Loucy (cell line): ENCODE data around the gene NSMCE1.

ENCODE experiments used
- H2AFZ ChIP-seq: fragments of 200-600 bp; sonication (generic); 2 replicates; pipeline ENCODE4 v1.6.0; 2016; ENCODE audit warnings: antibody characterized with exemption, mild to moderate bottlenecking, low read length, moderate library complexity
- H3F3A ChIP-seq: fragments of 200-600 bp; 2 replicates; pipeline ENCODE4 v1.6.0; 2016; ENCODE audit warnings: antibody characterized with exemption, low read depth, mild to moderate bottlenecking
- H3K27me3 ChIP-seq: fragments of 200-600 bp; sonication (generic); 2 replicates; pipeline ENCODE4 v1.6.1; 2014; ENCODE audit warnings: low read length, mild to moderate bottlenecking; ENCODE audit not compliant: insufficient read depth, poor library complexity, severe bottlenecking
- H3K36me3 ChIP-seq: fragments of 200-600 bp; sonication (generic); 2 replicates; pipeline ENCODE4 v1.6.1; 2016; ENCODE audit warnings: low read length; ENCODE audit not compliant: insufficient read depth
- H3K4me1 ChIP-seq: fragments of 200-600 bp; sonication (generic); 2 replicates; pipeline ENCODE4 v1.5.1; 2014; ENCODE audit warnings: low read length, mild to moderate bottlenecking; ENCODE audit not compliant: insufficient read depth, poor library complexity, severe bottlenecking
- H3K4me2 ChIP-seq: fragments of 200-600 bp; sonication (generic); 2 replicates; pipeline ENCODE4 v1.6.0; 2014; ENCODE audit warnings: antibody characterized with exemption, low read length, low read depth, mild to moderate bottlenecking; ENCODE audit not compliant: poor library complexity, severe bottlenecking
- H3K4me3 ChIP-seq: fragments of 200-600 bp; sonication (generic); 2 replicates; pipeline ENCODE4 v1.5.1; 2014; ENCODE audit warnings: low read length, mild to moderate bottlenecking, mixed read lengths; ENCODE audit not compliant: poor library complexity, severe bottlenecking
- H3K79me2 ChIP-seq: fragments of 200-600 bp; sonication (generic); 2 replicates; pipeline ENCODE4 v1.6.1; 2014; ENCODE audit warnings: low read length; ENCODE audit not compliant: insufficient read depth
- H3K9ac ChIP-seq: fragments of 200-600 bp; sonication (generic); 2 replicates; pipeline ENCODE4 v1.6.0; 2014; ENCODE audit warnings: mild to moderate bottlenecking, low read depth, low read length, moderate library complexity; ENCODE audit not compliant: poor library complexity, severe bottlenecking
- H3K9me2 ChIP-seq: fragments of 200-600 bp; sonication (generic); replicated peaks from 2 replicates; pipeline ENCODE4 v1.6.1; 2016; ENCODE audit warnings: low read depth, low read length, mixed read lengths
- H3K9me3 ChIP-seq: fragments of 200-600 bp; sonication (generic); 2 replicates; pipeline ENCODE4 v1.6.1; 2014; ENCODE audit warnings: mild to moderate bottlenecking, antibody characterized with exemption, low read length, low read depth; ENCODE audit not compliant: insufficient read depth
- H4K20me1 ChIP-seq: fragments of 200-600 bp; sonication (generic); 2 replicates; pipeline ENCODE4 v1.6.0; 2014; ENCODE audit warnings: antibody characterized with exemption, low read length, mild to moderate bottlenecking; ENCODE audit not compliant: insufficient read depth, poor library complexity, severe bottlenecking
- CTCF ChIP-seq: fragments of 200-600 bp; sonication (generic); conservative IDR thresholded peaks from 2 replicates; pipeline ENCODE4 v1.5.1; 2014; ENCODE audit warnings: mild to moderate bottlenecking, antibody characterized with exemption, low read length
- EZH2phosphoT487 ChIP-seq: fragments of 200-600 bp; IDR thresholded peaks from 2 replicates; pipeline ENCODE4 v1.6.1; 2018; ENCODE audit warnings: antibody characterized with exemption, mild to moderate bottlenecking, moderate library complexity, borderline replicate concordance

Gene NSMCE1

DNA sequence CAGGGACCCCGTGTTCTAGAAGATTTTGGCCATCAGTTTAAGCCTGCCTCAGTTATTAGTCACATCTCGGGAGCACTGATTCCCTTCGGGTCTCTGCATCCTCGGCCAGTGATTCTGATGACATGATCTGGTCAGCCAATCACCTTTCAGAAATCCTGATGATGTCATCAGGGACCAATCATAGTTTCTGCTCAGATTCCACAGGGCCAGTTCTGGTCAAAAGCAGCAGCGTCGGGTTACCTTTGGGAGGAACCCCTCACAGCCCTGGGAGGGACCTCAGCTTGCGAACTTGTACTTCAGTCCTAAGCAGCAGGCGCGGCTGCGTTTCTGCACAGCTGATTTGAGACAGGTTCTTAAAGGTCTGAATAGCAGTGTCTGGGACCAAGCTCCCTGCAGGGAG lies 51.3 kb downstream of the NSMCE1 start:
- H3K27me3 ChIP-seq: no peaks in the 10 kb centered on the region
- H3K9me2 ChIP-seq: no peaks in the 10 kb centered on the region
- TF ChIP-seq EZH2phosphoT487: no peak
- no peak for TF ChIP-seq CTCF
- no peaks in the 10 kb centered on the region for H3K9me3 ChIP-seq
- H3K4me2 ChIP-seq: no peak overlapping the region
- peaks cover 9% of the 10 kb centered on the region; the same call in 1 of the 2 replicates for H3K36me3 ChIP-seq
- no peaks in the 10 kb centered on the region for H3K79me2 ChIP-seq
- no peak overlapping the region for H3K9ac ChIP-seq
- H4K20me1 ChIP-seq: no peaks in the 10 kb centered on the region
- no peak overlapping the region for H2AFZ ChIP-seq
- H3K4me3 ChIP-seq: no peak overlapping the region
- no peaks in the 10 kb centered on the region for H3F3A ChIP-seq
- H3K4me1 ChIP-seq: no peaks in the 10 kb centered on the region

- H4K20me1 ChIP-seq: no peaks in the 10 kb centered on the region
- H3K27me3 ChIP-seq: no peaks in the 10 kb centered on the region
- no peak overlapping the region for H3K9ac ChIP-seq
- H3K4me3 ChIP-seq: no peak overlapping the region
- no peak overlapping the region for H2AFZ ChIP-seq
- no peaks in the 10 kb centered on the region for H3K79me2 ChIP-seq
- H3K36me3 ChIP-seq: peaks cover 9% of the 10 kb centered on the region; the same call in 1 of the 2 replicates
- no peaks in the 10 kb centered on the region for H3K9me2 ChIP-seq
- peaks cover 4% of the 10 kb centered on the region for H3K4me1 ChIP-seq
- no peaks in the 10 kb centered on the region for H3F3A ChIP-seq
- no peak for TF ChIP-seq EZH2phosphoT487
- no peak for TF ChIP-seq CTCF
- H3K4me2 ChIP-seq: no peak overlapping the region
- no peaks in the 10 kb centered on the region for H3K9me3 ChIP-seq
Measured at GRCh38 chr16:27216297-27216885, 52.2 kb downstream of the NSMCE1 start.

DNA sequence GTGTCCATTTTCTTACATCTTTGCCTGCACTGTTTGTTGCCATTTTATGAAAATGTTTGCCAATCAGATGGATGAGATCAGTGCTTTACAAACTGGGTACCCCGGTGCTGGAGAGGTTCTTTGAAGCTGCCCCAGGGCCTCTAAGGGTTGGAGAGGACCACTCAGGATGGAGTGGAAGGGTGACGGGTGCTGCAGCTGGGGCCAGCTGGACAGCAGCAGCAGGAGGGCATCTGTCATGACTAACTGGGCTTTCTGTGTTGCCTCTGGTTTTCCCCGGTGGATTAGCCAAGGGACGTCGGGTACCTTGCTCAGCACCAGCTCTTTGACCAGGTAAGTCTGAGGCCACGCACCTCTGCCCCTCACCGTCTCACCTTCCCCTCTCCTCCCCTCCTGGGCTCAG lies 52.9 kb downstream of the NSMCE1 start:
- Histone ChIP-seq H3K9me3 (no peaks in the 10 kb centered on the region), H3K4me3 (no peak overlapping the region), H3K4me1 (peaks cover 10% of the 10 kb centered on the region), H3K79me2 (no peaks in the 10 kb centered on the region), H3K9ac (no peak overlapping the region), H3K9me2 (no peaks in the 10 kb centered on the region), H3K4me2 (no peak overlapping the region), H3F3A (no peaks in the 10 kb centered on the region), H3K36me3 (peaks cover 9% of the 10 kb centered on the region; the same call in 1 of the 2 replicates), H3K27me3 (no peaks in the 10 kb centered on the region), H4K20me1 (no peaks in the 10 kb centered on the region), H2AFZ (no peak overlapping the region)
- TF ChIP-seq CTCF (no peak), EZH2phosphoT487 (no peak)
